Cardiac fibroblast (primary cell): ENCODE measurements around the gene PRKAA1.

ENCODE experiments used
- DNase-seq, 2 donors: peaks; one replicate each; pipeline versions ENCODE4 v3.0.0 to v3.0.0-alpha.2; 2010; ENCODE audit warnings: low read depth in 2 of 2
- H3K4me3 ChIP-seq, 2 donors: replicated peaks in 1 of 2; 1 replicate in 1 of 2; 2 replicates in 1 of 2; pipeline ENCODE4 v1.5.1; 2011; ENCODE audit warnings: low read depth in 2 of 2, low read length in 2 of 2, mild to moderate bottlenecking in 2 of 2, moderate library complexity in 1 of 2
- CTCF ChIP-seq: IDR thresholded peaks from one replicate; pipeline ENCODE4 v1.5.1; 2011; ENCODE audit warnings: low read depth, mild to moderate bottlenecking, low read length, inconsistent platforms

Gene PRKAA1

GRCh38 chr5:40838086-40838485 is 39.9 kb upstream of the PRKAA1 start:
- DNase-seq, result no peak

GRCh38 chr5:40834849-40835787 is 36.9 kb upstream of the PRKAA1 start, which contains the start of gene RPL37:
RPL37 (minus strand) TSS chr5:40835222; CDS start chr5:40835185, 37 bp downstream.
- peak; percentile 98 for DNase-seq
- no peak for TF ChIP-seq CTCF
- H3K4me3 ChIP-seq, result peak within 1 kb of the TSS; percentile 64 to 68

More at GRCh38 chr5:40838086-40838485, 39.9 kb upstream of the PRKAA1 start:
- TF ChIP-seq CTCF, result no peak
- no peak overlapping the region for H3K4me3 ChIP-seq

- DNase-seq, result peak; percentile 42 to 47
- H3K4me3 ChIP-seq, result peak overlapping the region; percentile 64 to 68
- TF ChIP-seq CTCF, result no peak
These were observed 36.2 kb upstream of the PRKAA1 start for GRCh38 chr5:40834391-40834848.

- peak overlapping the region; percentile 64 to 68 for H3K4me3 ChIP-seq
- TF ChIP-seq CTCF, result no peak
These were observed 35.6 kb upstream of the PRKAA1 start for GRCh38 chr5:40833712-40834229.

GRCh38 chr5:40832345-40832744 is 34.2 kb upstream of the PRKAA1 start:
- peak in 1 of 2 donors; percentile 44 for DNase-seq
- no peak for TF ChIP-seq CTCF
- H3K4me3 ChIP-seq, result no peak overlapping the region

More at GRCh38 chr5:40833712-40834229, 35.6 kb upstream of the PRKAA1 start:
- no peak for DNase-seq

- DNase-seq, result no peak
- no peak for TF ChIP-seq CTCF
- H3K4me3 ChIP-seq, result no peak overlapping the region
These were observed 33.4 kb upstream of the PRKAA1 start for GRCh38 chr5:40831346-40832210.
